ENCODE data around the gene CCDC69. TPM values are rescaled to one million over a fixed set of nuclear protein-coding genes. Genes with fewer than 3 reads are reported as not detected.

The CCDC69 gene
- total RNA-seq, 4 donors from 2014 or later = 204 to 317 (median 256) TPM

DNA sequence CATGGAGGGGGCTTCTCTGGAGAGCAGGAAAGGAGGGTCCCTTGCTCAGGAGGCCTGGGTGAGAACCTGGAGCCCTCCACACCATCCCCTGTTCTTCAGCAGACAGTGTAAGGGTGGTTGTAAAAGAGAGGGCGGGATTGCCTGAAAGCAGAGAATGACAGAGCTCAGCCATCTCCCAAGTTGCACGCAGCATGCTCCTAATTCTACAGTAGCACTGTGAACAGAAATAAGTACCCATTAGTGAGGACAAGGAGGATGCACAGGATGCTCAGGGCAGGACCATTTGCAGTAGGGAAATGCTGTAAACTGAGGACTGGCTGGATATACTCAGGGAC is 8.4 kb downstream of the CCDC69 start:
- Histone ChIP-seq H3K27ac (peak overlapping the region; percentile 0 to 94 (median 90)), H3K36me3 (peaks cover 0 to 8% of the 10 kb centered on the region in 2 donors), H3K4me1 (peaks cover 8 to 100% (median 54%) of the 10 kb centered on the region in 3 donors), H3K4me3 (no peak overlapping the region), H3K27me3 (no peaks in the 10 kb centered on the region), H3K9me3 (no peaks in the 10 kb centered on the region)
- WGBS, 2 donors (ENCODE audit: low coverage in 1 of 2) = 63% methylated on average over 2 of the region's 2 CpGs; no CpG with 5 or more reads in 1 of the 2 donors
- no peak for ATAC-seq
- TF ChIP-seq POLR2A (IDR thresholded peaks at IDR 0.05) = no peak
- TF ChIP-seq, protein P1, sequence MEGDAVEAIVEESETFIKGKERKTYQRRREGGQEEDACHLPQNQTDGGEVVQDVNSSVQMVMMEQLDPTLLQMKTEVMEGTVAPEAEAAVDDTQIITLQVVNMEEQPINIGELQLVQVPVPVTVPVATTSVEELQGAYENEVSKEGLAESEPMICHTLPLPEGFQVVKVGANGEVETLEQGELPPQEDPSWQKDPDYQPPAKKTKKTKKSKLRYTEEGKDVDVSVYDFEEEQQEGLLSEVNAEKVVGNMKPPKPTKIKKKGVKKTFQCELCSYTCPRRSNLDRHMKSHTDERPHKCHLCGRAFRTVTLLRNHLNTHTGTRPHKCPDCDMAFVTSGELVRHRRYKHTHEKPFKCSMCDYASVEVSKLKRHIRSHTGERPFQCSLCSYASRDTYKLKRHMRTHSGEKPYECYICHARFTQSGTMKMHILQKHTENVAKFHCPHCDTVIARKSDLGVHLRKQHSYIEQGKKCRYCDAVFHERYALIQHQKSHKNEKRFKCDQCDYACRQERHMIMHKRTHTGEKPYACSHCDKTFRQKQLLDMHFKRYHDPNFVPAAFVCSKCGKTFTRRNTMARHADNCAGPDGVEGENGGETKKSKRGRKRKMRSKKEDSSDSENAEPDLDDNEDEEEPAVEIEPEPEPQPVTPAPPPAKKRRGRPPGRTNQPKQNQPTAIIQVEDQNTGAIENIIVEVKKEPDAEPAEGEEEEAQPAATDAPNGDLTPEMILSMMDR (IDR thresholded peaks at IDR 0.05) = no peak
- no peak for TF ChIP-seq POLR2AphosphoS5 (IDR thresholded peaks at IDR 0.05)

DNA sequence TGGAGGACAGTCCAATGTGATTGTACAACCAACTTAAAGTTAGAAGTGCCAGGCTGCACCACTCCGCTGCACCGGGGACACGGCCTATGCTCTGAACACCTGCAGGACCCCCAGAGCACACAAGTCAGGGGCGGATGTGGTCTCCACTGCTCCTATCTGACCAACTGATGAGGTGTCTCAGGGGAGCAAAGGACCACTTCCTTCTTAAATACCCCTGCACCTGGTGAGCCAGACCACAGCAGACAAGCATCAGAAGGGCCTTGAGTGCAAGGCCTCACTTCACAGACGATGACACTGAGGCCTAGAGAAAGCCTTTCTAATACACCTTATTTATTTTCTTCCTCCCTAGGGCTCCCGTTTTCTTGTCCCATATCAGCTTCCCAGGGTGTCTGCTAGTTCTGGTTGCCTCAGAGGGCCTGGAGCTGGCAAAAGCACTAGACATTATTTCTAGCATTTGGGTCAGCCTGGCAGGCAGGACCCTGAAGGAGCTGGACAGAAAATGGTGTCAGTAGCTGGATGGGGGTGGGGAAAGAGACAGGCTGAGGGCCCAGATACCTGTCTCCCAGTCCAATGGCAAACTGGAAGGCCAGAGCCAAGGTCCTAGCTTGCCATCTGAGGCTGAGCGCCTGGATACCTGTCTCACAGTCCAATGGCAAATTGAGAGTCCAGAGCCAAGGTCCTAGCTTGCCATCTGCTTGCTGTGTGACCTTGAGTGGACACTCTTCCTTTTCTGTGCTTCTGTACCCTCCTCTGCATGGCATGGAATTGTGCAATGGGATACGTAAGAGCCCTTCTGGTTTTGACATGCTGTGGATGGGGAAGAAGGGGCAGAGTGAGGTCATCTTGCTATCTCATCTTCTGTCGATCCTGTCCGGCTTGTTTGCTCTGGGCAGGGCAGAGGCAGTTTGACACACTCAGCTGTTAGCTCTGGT is 9.0 kb downstream of the CCDC69 start:
- Histone ChIP-seq H3K4me1 (peaks cover 8 to 100% (median 51%) of the 10 kb centered on the region in 3 donors), H3K9me3 (no peaks in the 10 kb centered on the region), H3K27ac (peak overlapping the region; percentile 77 to 94 (median 90)), H3K27me3 (no peaks in the 10 kb centered on the region), H3K4me3 (no peak overlapping the region), H3K36me3 (peaks cover 0 to 8% of the 10 kb centered on the region in 2 donors)
- WGBS, 2 donors (ENCODE audit: low coverage in 1 of 2) = 58 to 64% methylated on average over 3 to 4 of the region's 10 CpGs
- TF ChIP-seq POLR2AphosphoS5 (IDR thresholded peaks at IDR 0.05) (no peak), EP300 (IDR thresholded peaks at IDR 0.05) (no peak), POLR2A (IDR thresholded peaks at IDR 0.05) (no peak)
- TF ChIP-seq, protein P1 (IDR thresholded peaks at IDR 0.05) = no peak
- peak; percentile 8 for ATAC-seq

DNA sequence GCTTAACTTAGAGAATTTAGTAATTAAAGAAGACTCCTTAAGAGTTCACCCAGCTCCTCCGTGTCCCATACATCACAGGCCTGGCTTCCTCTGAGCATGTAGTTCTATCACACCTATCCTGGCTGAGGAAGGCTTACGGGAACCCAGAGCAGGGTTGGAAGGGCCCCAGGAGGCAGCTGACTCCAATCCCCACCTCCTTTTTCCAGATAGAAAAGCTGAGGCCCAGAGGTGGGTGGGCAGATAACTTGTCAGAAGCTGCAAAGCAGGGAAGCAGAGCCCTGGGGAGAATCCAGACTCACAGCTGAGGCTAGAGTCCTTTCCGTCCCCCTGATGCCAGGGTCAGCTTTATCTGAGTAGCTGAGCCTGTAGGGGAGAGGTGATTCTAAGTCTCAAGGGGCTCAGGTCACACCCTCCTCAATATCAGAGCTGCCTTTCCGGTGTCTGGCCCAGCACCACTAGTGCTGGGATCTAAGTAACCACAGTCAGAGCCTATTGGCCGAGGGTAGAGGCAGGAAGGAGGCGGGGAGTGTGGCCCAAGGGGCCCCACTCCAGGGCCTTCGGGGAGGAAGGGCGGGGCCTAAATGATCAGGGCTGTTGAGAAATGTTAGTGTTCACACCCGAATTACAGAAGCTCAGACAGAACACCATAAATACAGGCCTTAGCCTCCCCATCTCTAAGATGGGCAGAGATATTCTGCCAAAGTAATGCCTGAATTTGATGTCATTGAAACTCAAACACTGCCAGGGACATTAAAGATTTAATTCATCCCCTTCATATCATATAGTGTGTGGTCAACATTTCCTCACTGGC is 9.9 kb downstream of the CCDC69 start:
- TF ChIP-seq POLR2A (IDR thresholded peaks at IDR 0.05) (no peak), EP300 (IDR thresholded peaks at IDR 0.05) (no peak), POLR2AphosphoS5 (IDR thresholded peaks at IDR 0.05) (no peak)
- TF ChIP-seq, protein P1 (IDR thresholded peaks at IDR 0.05) = no peak
- peak; percentile 95 for ATAC-seq
- 0 to 24% methylated on average over 1 to 2 of the region's 9 CpGs for WGBS, 2 donors (ENCODE audit: low coverage in 1 of 2)
- Histone ChIP-seq H3K36me3 (peaks cover 0 to 8% of the 10 kb centered on the region in 2 donors), H3K4me1 (peaks cover 13 to 100% (median 51%) of the 10 kb centered on the region in 3 donors), H3K4me3 (no peak overlapping the region), H3K9me3 (no peaks in the 10 kb centered on the region), H3K27me3 (no peaks in the 10 kb centered on the region), H3K27ac (peak overlapping the region; percentile 77 to 94 (median 90))

DNA sequence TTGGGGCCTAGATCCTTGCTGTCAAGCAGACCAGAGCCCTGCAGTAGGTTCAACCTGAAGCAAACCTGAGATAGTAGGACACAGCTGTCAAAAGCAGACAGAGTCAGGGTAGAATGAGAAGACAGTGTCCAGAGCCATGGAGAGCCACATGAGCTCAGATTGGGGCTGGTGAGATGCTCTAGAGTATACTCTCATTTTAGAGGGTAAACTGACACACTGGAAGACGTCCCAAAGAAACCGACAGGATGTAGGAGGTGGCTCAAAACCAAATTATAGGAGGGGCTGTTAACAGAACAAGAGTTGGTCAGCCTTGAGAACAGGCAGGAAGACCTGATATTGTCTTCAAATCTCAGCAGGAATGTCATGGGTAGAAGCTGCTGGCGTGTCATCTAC is 11.5 kb downstream of the CCDC69 start:
- ATAC-seq = no peak
- H3K36me3 ChIP-seq = peaks cover 0 to 8% of the 10 kb centered on the region in 2 donors
- 67 to 69% methylated on average over 3 of the region's 3 CpGs for WGBS, 2 donors (ENCODE audit: low coverage in 1 of 2)
- peaks cover 15 to 100% (median 53%) of the 10 kb centered on the region in 3 donors for H3K4me1 ChIP-seq
- no peak overlapping the region for H3K4me3 ChIP-seq
- H3K27ac ChIP-seq = peak overlapping the region in 3 of 4 donors; percentile 59 to 92 (median 77)
- TF ChIP-seq EP300 (IDR thresholded peaks at IDR 0.05) (no peak), POLR2A (IDR thresholded peaks at IDR 0.05) (no peak)
- no peaks in the 10 kb centered on the region for H3K27me3 ChIP-seq
- no peaks in the 10 kb centered on the region for H3K9me3 ChIP-seq

DNA sequence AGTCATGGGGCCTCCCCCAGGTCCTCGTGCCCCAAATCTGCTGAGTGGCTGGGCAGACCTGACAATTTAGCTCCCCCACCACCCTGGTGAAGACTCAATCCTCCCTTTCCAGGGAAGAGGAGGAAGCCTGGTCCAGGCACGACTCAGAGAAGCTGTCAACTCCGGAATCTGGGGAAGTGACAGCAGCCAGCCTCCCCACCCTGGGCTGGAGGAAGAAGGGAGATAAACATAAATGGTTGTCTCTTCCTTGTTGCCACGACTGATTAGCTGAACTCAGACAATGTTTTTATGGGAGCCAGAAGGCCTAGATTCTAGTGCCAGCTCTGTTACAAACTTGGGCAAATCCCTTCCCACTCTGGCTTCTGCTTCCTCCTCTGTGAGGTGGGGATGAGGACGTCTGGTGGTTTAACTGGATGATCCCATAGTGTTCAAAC is 15.4 kb downstream of the CCDC69 start:
- Histone ChIP-seq H3K4me3 (no peak overlapping the region), H3K36me3 (peaks cover 0 to 7% of the 10 kb centered on the region in 2 donors), H3K9me3 (no peaks in the 10 kb centered on the region), H3K27me3 (no peaks in the 10 kb centered on the region), H3K27ac (peak overlapping the region; percentile 31 to 79 (median 76)), H3K4me1 (peaks cover 8 to 71% (median 28%) of the 10 kb centered on the region in 3 donors)
- ATAC-seq = peak; percentile 32
- TF ChIP-seq EP300 (IDR thresholded peaks at IDR 0.05) (no peak), POLR2A (IDR thresholded peaks at IDR 0.05) (no peak)
- 0 to 9% methylated on average over 3 to 4 of the region's 5 CpGs for WGBS, 2 donors (ENCODE audit: low coverage in 1 of 2)
